ENCODE measurements around the gene ABCB9.

Gene ABCB9

DNA sequence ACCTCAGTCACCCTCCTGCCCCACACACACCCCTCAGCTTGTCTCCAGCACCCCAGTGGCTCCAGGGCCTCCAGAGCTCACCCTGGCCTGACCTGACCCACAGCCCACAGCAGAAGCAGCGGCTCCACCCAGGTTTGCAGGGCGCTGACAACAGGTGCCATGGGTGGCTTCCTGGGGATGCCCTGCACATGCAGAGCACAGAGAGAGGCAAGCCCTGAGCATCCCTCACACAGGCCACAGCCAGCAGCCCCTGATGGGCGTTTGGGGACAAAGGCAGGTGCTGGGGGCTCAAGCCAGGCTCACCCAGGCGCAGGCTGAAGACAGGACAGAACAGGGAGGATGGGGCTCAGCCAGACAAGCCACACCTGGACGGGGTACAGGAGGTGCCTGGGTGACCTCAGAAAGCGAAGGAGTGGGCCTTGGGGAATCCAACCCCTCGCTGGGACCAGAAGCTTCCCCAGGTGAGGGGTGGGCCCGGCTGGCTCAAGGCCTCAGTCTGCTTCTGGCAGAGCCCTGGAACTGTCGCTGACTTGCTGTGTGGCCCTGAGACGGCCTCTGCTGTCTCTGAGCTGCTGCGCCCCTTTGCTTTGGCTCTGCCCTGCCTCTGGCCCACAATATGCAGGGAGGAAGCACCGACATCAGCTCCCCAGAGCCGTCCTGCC, 24.8 kb upstream of the ABCB9 start:
- no peak overlapping the region for H3K4me3 ChIP-seq (ENCODE audit: low read depth, low read length)
- no peak for TF ChIP-seq CTCF (IDR thresholded peaks at IDR 0.05; ENCODE audit: low read depth, low read length, missing control alignments)
- in situ Hi-C loops (cut with HindIII; ENCODE audit: low sequenced_read_pairs): loop anchor here (10.0 kb wide), 1 partner anchor 494 kb away; no protein-coding TSS in a partner anchor
- DNase-seq (ENCODE audit: low read depth): no peak

DNA sequence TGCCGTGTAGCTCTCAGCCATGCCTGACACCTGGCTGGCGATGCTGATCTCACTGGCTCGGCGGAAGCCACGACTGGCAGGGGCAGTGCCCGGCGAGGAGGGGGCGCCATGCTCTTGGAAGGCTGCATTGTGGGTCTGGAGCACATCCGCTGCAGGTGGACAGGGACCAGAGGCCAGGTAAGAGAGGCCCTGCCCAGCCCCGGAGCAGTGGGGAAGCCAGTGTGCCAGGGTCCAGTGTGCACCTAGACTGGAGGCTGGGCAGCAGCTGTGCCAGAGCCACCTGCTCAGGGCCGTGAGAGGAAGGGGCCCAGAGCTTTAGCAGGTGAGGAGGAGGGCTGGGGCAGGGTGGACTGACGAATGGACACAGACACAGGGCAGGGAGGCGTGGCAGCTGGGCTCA, 24.3 kb upstream of the ABCB9 start:
- TF ChIP-seq CTCF (IDR thresholded peaks at IDR 0.05; ENCODE audit: low read depth, low read length, missing control alignments): no peak
- no peak overlapping the region for H3K4me3 ChIP-seq (ENCODE audit: low read depth, low read length)
- DNase-seq (ENCODE audit: low read depth): no peak
- in situ Hi-C loops (cut with HindIII; ENCODE audit: low sequenced_read_pairs): loop anchor here (10.0 kb wide), 1 partner anchor 494 kb away; no protein-coding TSS in a partner anchor

DNA sequence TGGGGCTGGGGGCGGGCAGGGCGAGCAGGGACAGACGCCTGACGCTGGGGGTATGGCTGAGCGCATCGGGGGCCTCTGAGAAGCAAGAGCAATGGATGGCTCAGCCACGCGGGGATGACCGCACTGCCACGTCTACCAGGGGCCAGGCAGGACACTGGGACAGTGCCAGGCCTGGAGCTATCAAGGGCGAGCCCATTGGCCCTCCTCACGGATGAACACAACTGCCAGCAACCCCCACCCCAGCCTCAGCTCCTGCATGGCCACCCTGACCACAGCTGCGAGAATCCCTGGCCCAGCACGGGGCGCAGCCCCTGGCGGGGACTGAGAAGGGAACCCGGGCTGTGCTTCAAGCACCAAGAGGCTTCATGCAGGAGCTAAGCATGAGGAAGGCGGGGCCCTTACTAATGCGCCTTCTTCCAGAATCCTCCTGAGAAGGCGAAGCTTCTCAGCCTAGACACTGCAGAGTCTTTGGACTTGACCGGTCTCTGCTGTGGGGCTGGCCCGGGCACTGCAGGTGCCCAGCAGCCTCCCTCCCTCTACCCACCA, 23.7 kb upstream of the ABCB9 start:
- no peak for TF ChIP-seq CTCF (IDR thresholded peaks at IDR 0.05; ENCODE audit: low read depth, low read length, missing control alignments)
- H3K4me3 ChIP-seq (ENCODE audit: low read depth, low read length): no peak overlapping the region
- in situ Hi-C loops (cut with HindIII; ENCODE audit: low sequenced_read_pairs): loop anchor here (10.0 kb wide), 1 partner anchor 495 kb away; no protein-coding TSS in a partner anchor
- no peak for DNase-seq (ENCODE audit: low read depth)

DNA sequence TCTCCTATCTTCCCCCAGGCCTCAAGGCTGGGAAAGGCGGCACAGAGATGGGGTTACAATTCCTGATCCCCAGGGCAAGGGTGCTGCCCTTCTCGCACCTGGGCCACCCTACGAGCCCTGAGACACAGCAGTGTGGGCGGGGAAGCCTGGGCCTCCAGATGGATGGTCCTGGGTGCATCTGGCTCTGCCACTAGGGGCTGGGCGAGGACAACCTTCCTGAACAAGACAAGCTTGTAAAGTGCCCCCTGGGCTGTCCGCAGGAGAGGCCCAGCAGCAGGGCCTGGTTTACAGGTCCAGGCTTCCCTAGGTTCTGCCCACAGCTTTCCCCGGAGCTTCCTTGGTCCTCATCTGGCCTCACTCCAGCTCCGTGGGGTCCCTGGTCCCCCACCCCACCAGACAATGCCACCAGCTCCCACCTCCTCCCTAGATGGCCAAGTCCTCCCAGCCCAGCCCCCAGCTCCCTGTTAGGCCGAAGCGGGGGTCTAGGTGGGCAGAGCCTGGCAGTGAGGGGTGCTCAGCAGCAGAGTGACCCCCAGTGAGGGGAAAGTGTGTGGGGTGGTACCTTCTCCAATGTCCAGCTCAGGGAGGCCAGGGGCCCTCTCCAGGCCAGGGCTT, 23.1 kb upstream of the ABCB9 start:
- H3K4me3 ChIP-seq (ENCODE audit: low read depth, low read length): no peak overlapping the region
- no peak for TF ChIP-seq CTCF (IDR thresholded peaks at IDR 0.05; ENCODE audit: low read depth, low read length, missing control alignments)
- in situ Hi-C loops (cut with HindIII; ENCODE audit: low sequenced_read_pairs): no loop called here
- no peak for DNase-seq (ENCODE audit: low read depth)

- TF ChIP-seq CTCF (IDR thresholded peaks at IDR 0.05; ENCODE audit: low read depth, low read length, missing control alignments): no peak
- no peak for DNase-seq (ENCODE audit: low read depth)
- in situ Hi-C loops (cut with HindIII; ENCODE audit: low sequenced_read_pairs): no loop called here
- no peak overlapping the region for H3K4me3 ChIP-seq (ENCODE audit: low read depth, low read length)
These were observed 22.4 kb upstream of the ABCB9 start for GRCh38 chr12:122988612-122989212.

GRCh38 chr12:122988036-122988435, 21.8 kb upstream of the ABCB9 start:
- TF ChIP-seq CTCF (IDR thresholded peaks at IDR 0.05; ENCODE audit: low read depth, low read length, missing control alignments): no peak
- H3K4me3 ChIP-seq (ENCODE audit: low read depth, low read length): no peak overlapping the region
- in situ Hi-C loops (cut with HindIII; ENCODE audit: low sequenced_read_pairs): no loop called here
- no peak for DNase-seq (ENCODE audit: low read depth)
